Activated CD4-positive, alpha-beta T cell treated with anti-CD3 and anti-CD28 coated beads, Interleukin-2, amount 10 ng/mL, durations not matched to agents 7 days and 5 days (primary cell): ENCODE data around the gene PROM1. TPM values are rescaled to one million over a fixed set of nuclear protein-coding genes. Genes with fewer than 3 reads are reported as not detected.

Source experiments
- CTCF ChIA-PET: fragments of 350-600 bp; sonication (Branson Sonifier 250); formaldehyde crosslinking; loops from one replicate; lab custom pipeline; 2021; ENCODE audit warnings: antibody characterized with exemption; lab: Charles Lee
- POLR2A ChIA-PET: fragments of 350-600 bp; sonication (Branson Sonifier 250); formaldehyde crosslinking; loops from one replicate; lab custom pipeline; 2021; ENCODE audit warnings: antibody characterized with exemption; lab: Charles Lee
- DNase-seq: peaks from one replicate; pipeline ENCODE4 v3.0.0-alpha.2; 2020
- H3K27ac Mint-ChIP-seq: one replicate; pipeline ENCODE4 v1.8.0; 2021; ENCODE audit warnings: mild to moderate bottlenecking, moderate library complexity, mixed read lengths
- H3K27me3 Mint-ChIP-seq: one replicate; pipeline ENCODE4 v1.8.0; 2021; ENCODE audit warnings: mixed read lengths
- H3K36me3 Mint-ChIP-seq: one replicate; pipeline ENCODE4 v1.8.0; 2021; ENCODE audit warnings: low read depth, mixed read lengths
- H3K4me1 Mint-ChIP-seq: one replicate; pipeline ENCODE4 v1.8.0; 2021; ENCODE audit warnings: mixed read lengths
- H3K4me3 Mint-ChIP-seq: one replicate; pipeline ENCODE4 v1.8.0; 2021; ENCODE audit warnings: mild to moderate bottlenecking, moderate library complexity, mixed read lengths
- H3K9me3 Mint-ChIP-seq: one replicate; pipeline ENCODE4 v1.8.0; 2021; ENCODE audit warnings: mixed read lengths
- total RNA-seq, 2 experiments: library from RNA; stranded (reverse); gene quantifications; one replicate each; pipeline ENCODE4 v1.2.3, GENCODE V29; 2021

Gene PROM1
- total RNA-seq, 2 experiments from 2014 or later = not detected

DNA sequence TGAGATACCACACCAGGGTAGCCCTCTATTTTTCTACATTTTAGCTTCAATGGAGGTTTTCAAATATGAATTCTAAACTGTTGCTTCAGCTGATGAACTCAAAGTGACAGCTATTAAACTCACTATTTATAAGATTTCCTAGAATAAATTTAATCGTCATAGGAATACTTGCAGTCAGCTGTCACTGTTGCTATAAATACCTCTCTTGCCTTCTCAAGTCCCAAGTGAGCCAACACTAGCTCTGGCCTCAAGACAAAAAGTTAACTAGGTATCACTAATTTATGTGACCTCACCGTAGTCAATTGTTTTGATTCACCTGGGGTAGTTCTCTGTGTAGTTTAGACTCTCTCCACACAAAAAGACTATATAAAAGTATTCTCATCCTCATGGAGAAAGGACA, 34.3 kb upstream of the PROM1 start:
- peaks cover 6% of the 10 kb centered on the region for H3K4me1 Mint-ChIP-seq
- H3K27ac Mint-ChIP-seq = no peak overlapping the region
- ChIA-PET POLR2A (no interaction called here), CTCF (no interaction called here)
- peaks cover 3% of the 10 kb centered on the region for H3K9me3 Mint-ChIP-seq
- no peak for DNase-seq
- H3K36me3 Mint-ChIP-seq = no peaks in the 10 kb centered on the region
- H3K27me3 Mint-ChIP-seq = no peaks in the 10 kb centered on the region
- H3K4me3 Mint-ChIP-seq = no peak overlapping the region

DNA sequence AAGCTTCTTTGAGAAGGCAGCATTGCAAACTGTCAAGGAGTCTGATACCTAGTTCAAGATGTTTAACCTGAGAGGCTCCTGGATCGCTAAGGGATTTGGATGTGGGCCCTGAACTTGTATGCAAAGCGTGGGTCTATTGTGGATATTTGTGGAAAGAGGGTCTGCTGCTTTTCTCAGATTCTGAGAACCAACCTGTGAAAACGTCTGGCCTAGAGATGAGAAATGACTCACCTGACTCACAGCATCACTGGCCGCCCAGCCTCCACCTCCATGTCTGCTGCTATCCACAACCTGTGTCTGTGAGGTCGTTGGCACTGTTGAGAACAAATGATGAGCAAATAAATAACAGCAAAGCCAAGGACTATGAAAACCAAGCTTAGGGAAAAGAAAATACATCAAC, 33.3 kb upstream of the PROM1 start:
- H3K4me1 Mint-ChIP-seq = no peaks in the 10 kb centered on the region
- ChIA-PET CTCF (no interaction called here), POLR2A (no interaction called here)
- no peak overlapping the region for H3K27ac Mint-ChIP-seq
- H3K4me3 Mint-ChIP-seq = no peak overlapping the region
- no peaks in the 10 kb centered on the region for H3K27me3 Mint-ChIP-seq
- DNase-seq = no peak
- peaks cover 3% of the 10 kb centered on the region for H3K9me3 Mint-ChIP-seq
- no peaks in the 10 kb centered on the region for H3K36me3 Mint-ChIP-seq

DNA sequence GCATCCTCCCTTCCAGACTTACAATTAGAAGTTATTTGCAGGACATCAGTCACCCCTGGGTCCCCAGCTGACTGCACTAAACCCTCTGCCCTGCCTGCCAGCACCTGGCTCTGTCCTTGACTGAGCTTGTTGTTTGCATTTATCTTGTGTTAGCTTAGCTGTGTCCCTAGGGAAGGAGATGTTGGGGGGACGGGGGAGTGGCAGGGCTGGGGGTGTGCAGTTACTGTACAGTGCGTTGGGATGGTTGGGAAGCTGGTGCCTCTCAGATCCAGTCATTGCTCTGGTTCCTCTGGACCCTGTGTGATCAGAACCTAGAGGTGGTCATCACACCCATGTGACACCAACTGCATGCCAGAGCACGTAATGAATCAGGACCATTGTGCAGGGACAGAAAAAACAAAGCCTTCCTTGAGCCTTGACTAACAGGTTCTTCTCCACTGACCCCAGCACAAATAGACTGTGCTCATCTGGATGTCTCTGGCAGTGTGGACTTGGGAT, 32.7 kb upstream of the PROM1 start:
- Mint-ChIP-seq H3K27ac (no peak overlapping the region), H3K36me3 (no peaks in the 10 kb centered on the region), H3K27me3 (no peaks in the 10 kb centered on the region), H3K9me3 (peaks cover 3% of the 10 kb centered on the region), H3K4me3 (no peak overlapping the region), H3K4me1 (no peaks in the 10 kb centered on the region)
- no peak for DNase-seq
- CTCF ChIA-PET = no interaction called here
- POLR2A ChIA-PET = no interaction called here

DNA sequence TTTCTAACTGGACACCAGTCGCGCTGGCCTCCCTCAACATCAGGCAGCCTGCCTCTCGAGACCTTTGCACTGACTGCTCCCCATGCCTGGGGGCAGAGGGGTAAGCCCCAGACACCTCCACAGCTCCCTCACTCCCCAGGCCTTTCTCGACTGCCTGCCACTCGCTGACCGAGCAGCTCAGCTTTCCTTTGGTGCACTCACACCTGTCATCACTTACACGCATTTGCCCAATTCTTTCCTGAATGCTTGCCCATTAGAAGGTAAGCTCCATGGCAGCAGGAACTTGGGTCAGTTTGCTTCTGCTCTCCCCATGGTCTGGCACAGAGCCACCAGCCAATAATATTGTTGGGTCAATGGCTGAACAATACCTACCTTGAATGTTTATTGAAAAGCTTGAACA, 32.2 kb upstream of the PROM1 start:
- ChIA-PET POLR2A (no interaction called here), CTCF (no interaction called here)
- no peak overlapping the region for H3K4me3 Mint-ChIP-seq
- H3K27me3 Mint-ChIP-seq = no peaks in the 10 kb centered on the region
- no peaks in the 10 kb centered on the region for H3K36me3 Mint-ChIP-seq
- H3K9me3 Mint-ChIP-seq = peaks cover 3% of the 10 kb centered on the region
- no peak for DNase-seq
- no peak overlapping the region for H3K27ac Mint-ChIP-seq
- H3K4me1 Mint-ChIP-seq = no peaks in the 10 kb centered on the region

DNA sequence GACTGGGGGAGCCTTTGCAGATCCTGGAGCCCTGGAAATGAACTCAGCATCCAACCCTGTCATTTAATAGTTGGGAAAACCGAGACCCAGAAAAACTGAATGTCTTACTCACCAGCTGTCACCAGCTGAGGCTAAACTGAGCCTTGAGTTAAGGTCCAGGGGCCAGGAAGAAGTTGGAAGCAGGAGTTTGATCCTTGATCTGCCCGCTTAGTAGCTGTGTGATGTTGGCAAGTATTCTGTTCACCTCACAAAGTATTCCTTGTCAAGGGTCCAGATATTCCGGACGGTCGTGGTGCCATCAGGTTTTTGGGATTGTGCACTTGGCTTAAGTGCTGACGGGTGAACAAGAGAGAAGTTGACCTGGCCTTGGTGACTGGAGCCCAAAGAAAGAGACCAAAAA, 30.7 kb upstream of the PROM1 start:
- H3K4me1 Mint-ChIP-seq = no peaks in the 10 kb centered on the region

DNA sequence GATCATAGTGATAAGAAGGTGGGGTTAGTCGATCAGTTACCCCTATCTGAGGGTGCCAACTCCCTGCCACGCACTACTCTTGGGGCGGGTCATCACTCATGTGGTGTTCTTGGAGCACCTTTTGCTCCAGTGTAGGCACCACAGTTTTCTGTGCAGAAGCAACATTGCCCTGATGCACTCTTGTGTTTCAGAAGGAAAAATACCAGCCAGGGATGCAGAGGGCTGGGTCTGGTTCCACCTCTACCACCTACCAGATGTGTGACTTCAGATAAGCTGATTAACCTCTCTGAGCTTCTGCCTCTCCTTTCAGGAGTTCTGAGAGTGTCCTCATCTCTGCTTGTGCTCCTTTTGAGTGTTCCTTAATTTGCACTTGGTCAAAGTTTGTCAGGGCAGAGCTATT, 29.9 kb upstream of the PROM1 start:
- no peaks in the 10 kb centered on the region for H3K27me3 Mint-ChIP-seq
- DNase-seq = no peak
- H3K4me3 Mint-ChIP-seq = no peak overlapping the region
- no peak overlapping the region for H3K27ac Mint-ChIP-seq
- CTCF ChIA-PET = no interaction called here
- H3K36me3 Mint-ChIP-seq = no peaks in the 10 kb centered on the region
- H3K9me3 Mint-ChIP-seq = no peaks in the 10 kb centered on the region
- POLR2A ChIA-PET = no interaction called here
- H3K4me1 Mint-ChIP-seq = no peaks in the 10 kb centered on the region

More for the DNA sequence above, 30.7 kb upstream of the PROM1 start:
- no peak overlapping the region for H3K27ac Mint-ChIP-seq
- CTCF ChIA-PET = no interaction called here
- POLR2A ChIA-PET = no interaction called here
- no peaks in the 10 kb centered on the region for H3K36me3 Mint-ChIP-seq
- no peak for DNase-seq
- H3K27me3 Mint-ChIP-seq = no peaks in the 10 kb centered on the region
- H3K4me3 Mint-ChIP-seq = no peak overlapping the region
- H3K9me3 Mint-ChIP-seq = no peaks in the 10 kb centered on the region

DNA sequence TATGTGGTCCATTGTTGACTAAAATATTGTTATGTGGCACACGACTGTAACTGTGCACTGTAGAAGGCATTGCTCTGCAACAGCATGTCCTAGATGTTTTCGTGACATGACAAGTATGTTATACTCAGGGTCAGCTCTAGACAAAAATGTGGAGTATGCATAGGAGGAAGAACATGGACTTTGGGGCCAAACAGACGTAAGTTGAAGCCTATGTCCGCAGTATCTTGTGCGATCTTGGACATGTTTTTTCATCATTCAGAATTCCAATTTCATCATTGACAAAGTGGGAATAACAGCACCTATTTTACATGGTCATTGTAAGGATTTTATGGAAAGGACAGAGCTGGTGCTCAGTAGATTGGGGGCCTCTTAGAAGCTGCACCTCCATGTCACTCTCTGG, 27.7 kb upstream of the PROM1 start:
- H3K27me3 Mint-ChIP-seq = no peaks in the 10 kb centered on the region
- H3K36me3 Mint-ChIP-seq = no peaks in the 10 kb centered on the region

DNA sequence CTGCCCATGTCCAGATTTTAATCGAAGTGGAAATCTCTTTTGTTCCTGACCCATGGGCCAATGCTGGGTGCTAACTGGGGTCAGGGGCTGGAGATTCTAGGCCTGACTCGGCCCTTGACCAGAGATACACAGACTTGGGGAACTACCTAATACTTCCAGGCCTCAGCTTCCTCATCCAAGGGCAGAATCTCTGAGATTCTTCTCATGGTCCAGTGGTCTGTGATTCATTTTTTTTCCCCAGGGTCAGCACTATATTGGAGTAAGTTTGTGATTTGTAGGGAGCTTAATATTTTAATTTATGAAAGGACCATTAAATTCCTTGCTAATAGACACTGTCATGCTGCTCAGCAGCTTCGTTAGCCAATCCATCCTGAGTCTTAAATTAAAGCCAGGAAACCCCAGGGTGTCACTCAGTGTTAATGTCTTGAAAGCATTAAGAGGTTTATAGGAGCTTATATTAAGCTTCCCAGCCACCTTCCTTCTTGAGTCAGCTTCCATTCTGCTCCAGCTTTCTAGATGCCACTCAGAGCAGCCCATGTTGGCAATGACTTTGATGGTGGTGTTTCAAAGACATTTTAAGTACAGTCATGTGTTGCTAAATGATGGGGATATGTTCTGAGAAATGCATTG, 27.0 kb upstream of the PROM1 start:
- Mint-ChIP-seq H3K27me3 (no peaks in the 10 kb centered on the region), H3K4me3 (no peak overlapping the region), H3K9me3 (no peaks in the 10 kb centered on the region), H3K27ac (no peak overlapping the region), H3K4me1 (no peaks in the 10 kb centered on the region), H3K36me3 (no peaks in the 10 kb centered on the region)
- ChIA-PET POLR2A (no interaction called here), CTCF (interaction anchor here (1.7 kb wide), 1 partner anchor 23 kb away, joined by 4 read pairs; no protein-coding TSS in a partner anchor)
- no peak for DNase-seq

More for the DNA sequence above, 27.7 kb upstream of the PROM1 start:
- ChIA-PET CTCF (no interaction called here), POLR2A (no interaction called here)
- Mint-ChIP-seq H3K4me1 (no peaks in the 10 kb centered on the region), H3K27ac (no peak overlapping the region), H3K9me3 (no peaks in the 10 kb centered on the region), H3K4me3 (no peak overlapping the region)
- DNase-seq = no peak

DNA sequence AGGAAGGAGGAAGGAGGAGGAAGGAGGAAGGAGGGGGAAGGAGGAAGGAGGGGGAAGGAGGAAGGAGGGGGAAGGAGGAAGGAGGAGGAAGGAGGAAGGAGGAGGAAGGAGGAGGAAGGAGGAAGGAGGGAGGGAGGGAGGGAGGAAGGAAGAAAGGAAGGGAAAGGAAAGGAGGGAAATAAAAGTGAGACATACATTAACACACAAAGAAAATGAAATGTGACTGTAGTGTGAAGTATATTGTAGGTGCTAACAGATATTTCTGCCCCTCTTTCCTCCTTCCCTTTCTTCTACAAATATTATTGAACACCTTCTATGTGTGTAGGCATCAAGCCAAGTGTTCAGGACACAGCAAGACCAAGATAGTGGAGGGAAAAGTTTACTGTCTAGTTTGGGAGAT, 26.4 kb upstream of the PROM1 start:
- no peaks in the 10 kb centered on the region for H3K27me3 Mint-ChIP-seq
- ChIA-PET CTCF (interaction anchor here (1.7 kb wide), 1 partner anchor 22 kb away, joined by 4 read pairs; no protein-coding TSS in a partner anchor), POLR2A (no interaction called here)

DNA sequence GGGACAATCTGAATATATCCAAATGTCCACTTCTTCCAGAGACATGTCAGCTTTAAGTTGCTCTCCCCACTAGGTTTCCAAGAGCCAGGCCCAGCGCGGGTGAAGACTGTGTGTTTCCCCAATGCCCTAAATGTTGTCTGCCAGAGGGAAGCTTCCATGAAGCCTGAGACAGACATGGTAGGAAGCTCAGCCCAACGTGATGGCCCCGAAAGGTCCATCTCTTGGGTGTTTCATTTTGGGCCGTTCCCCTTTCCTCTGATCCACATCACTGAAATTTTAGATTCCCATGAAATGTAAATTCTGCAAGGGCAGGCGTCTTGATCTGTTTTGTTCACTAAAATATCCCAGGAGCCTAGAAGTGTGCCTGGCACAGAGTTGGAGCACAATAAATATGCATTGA, 25.4 kb upstream of the PROM1 start:
- CTCF ChIA-PET = interaction anchor here (1.7 kb wide), 1 partner anchor 21 kb away, joined by 4 read pairs; no protein-coding TSS in a partner anchor
- H3K4me1 Mint-ChIP-seq = no peaks in the 10 kb centered on the region
- H3K27me3 Mint-ChIP-seq = no peaks in the 10 kb centered on the region
- H3K27ac Mint-ChIP-seq = no peak overlapping the region
- POLR2A ChIA-PET = no interaction called here
- no peaks in the 10 kb centered on the region for H3K36me3 Mint-ChIP-seq
- H3K9me3 Mint-ChIP-seq = no peaks in the 10 kb centered on the region
- H3K4me3 Mint-ChIP-seq = no peak overlapping the region
- DNase-seq = no peak

More for the DNA sequence above, 26.4 kb upstream of the PROM1 start:
- Mint-ChIP-seq H3K36me3 (no peaks in the 10 kb centered on the region), H3K27ac (no peak overlapping the region), H3K9me3 (no peaks in the 10 kb centered on the region), H3K4me3 (no peak overlapping the region), H3K4me1 (no peaks in the 10 kb centered on the region)
- no peak for DNase-seq

DNA sequence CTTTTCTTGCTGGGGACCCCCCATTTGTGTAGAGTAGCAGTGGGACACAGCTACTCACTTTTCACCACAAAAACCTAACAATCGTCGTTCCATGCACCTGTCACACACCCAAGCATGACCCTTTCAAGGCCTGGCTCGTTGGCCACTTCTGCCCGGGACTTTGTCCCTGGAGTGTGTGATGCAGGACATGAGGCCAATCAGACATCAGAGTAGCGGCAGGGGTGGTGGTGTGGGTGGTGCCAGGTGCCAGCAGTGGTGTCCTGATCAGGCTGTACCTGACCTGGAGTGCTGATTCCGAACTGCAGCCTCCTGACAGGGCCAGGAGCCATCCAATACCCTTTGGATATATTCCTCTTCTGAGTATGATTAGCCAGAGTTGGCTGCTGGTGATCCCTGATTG, 23.1 kb upstream of the PROM1 start:
- H3K36me3 Mint-ChIP-seq = no peaks in the 10 kb centered on the region
- no peak overlapping the region for H3K27ac Mint-ChIP-seq
- CTCF ChIA-PET = interaction anchor here (0.5 kb wide), 1 partner anchor 12 kb away, joined by 4 read pairs; no protein-coding TSS in a partner anchor
- H3K4me3 Mint-ChIP-seq = no peak overlapping the region
- POLR2A ChIA-PET = no interaction called here
- H3K9me3 Mint-ChIP-seq = no peaks in the 10 kb centered on the region
- no peak for DNase-seq
- H3K4me1 Mint-ChIP-seq = no peaks in the 10 kb centered on the region
- no peaks in the 10 kb centered on the region for H3K27me3 Mint-ChIP-seq

DNA sequence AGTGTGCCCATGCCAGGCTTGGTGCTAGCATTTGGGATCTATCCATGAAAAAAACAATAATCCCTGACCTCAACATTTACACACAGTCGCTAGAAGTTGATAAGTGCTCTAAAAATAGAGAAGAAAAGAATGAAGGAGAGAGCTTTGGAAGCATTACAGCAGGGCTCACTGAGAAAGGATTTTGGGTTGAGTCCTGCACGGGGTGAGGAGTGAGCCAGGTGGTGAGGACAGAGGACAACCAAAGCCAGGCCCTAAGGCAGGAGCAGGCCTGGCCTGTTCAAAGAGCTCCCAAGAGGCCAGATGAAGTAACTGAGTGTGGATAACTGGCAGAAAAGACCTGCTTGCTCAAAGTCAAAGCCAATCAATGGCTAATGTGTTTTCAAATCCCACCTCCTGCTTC, 20.7 kb upstream of the PROM1 start:
- POLR2A ChIA-PET = no interaction called here
- H3K9me3 Mint-ChIP-seq = no peaks in the 10 kb centered on the region
- no peak for DNase-seq
- CTCF ChIA-PET = interaction anchor here (0.6 kb wide), 1 partner anchor 1238 kb away, joined by 3 read pairs; no protein-coding TSS in a partner anchor
- no peaks in the 10 kb centered on the region for H3K36me3 Mint-ChIP-seq
- H3K27me3 Mint-ChIP-seq = peaks cover 4% of the 10 kb centered on the region
- H3K4me1 Mint-ChIP-seq = no peaks in the 10 kb centered on the region
- no peak overlapping the region for H3K27ac Mint-ChIP-seq
- no peak overlapping the region for H3K4me3 Mint-ChIP-seq

DNA sequence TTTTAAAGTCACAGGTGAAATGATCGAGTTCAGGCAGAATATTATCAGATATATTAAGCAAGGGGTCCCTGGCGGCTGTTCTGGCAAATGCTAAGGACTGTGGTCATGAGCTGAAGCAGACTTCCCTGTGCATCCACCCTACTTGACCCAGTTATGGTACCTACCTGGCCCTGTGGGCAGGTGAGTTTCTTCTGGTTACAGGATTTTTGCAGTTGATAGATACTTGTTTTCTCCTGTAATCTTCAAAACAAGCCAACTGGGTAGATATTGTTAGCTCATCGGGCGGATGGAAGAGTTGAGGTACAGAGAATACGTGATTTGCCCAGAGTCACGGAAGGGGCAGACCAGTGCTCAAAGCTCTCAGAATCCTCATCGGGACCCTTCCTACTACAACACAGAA, 18.5 kb upstream of the PROM1 start:
- ChIA-PET CTCF (interaction anchor here (1.2 kb wide), 1 partner anchor 18 kb away, joined by 3 read pairs; the partner anchor contains the start of gene PROM1), POLR2A (no interaction called here)
- Mint-ChIP-seq H3K4me3 (no peak overlapping the region), H3K27me3 (peaks cover 21% of the 10 kb centered on the region), H3K27ac (no peak overlapping the region), H3K36me3 (no peaks in the 10 kb centered on the region), H3K4me1 (no peaks in the 10 kb centered on the region), H3K9me3 (no peaks in the 10 kb centered on the region)
- no peak for DNase-seq

DNA sequence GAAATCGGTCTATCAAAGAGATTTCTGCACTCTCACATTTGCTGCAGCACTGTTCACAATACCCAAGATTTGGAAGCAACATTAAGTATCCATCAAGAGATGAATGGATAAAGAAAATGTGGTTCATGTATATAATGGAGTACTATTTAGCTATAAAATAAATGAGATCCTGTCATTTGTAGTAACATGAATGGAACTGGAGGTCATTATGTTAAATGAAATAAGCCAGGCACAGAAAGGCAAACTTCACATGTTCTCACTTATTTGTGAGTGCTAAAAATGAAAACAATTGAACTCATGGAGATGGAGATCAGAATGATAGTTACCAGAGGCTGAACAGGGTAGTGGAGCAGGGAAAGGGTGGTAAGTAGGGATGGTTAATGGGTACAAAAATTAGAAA, 17.0 kb upstream of the PROM1 start:
- POLR2A ChIA-PET = no interaction called here
- Mint-ChIP-seq H3K4me3 (no peak overlapping the region), H3K9me3 (no peaks in the 10 kb centered on the region), H3K36me3 (no peaks in the 10 kb centered on the region), H3K4me1 (no peaks in the 10 kb centered on the region), H3K27ac (no peak overlapping the region), H3K27me3 (peaks cover 32% of the 10 kb centered on the region)
- no peak for DNase-seq
- CTCF ChIA-PET = no interaction called here
